GM12874 (cell line): ENCODE data around the gene PRPF19.

ENCODE experiments used
- CTCF ChIP-seq: IDR thresholded peaks from 2 replicates; pipeline ENCODE4 v1.5.1; 2011; ENCODE audit warnings: low read depth, mild to moderate bottlenecking, control low read depth, low read length, moderate library complexity; ENCODE audit not compliant: insufficient read depth

PRPF19 gene

DNA sequence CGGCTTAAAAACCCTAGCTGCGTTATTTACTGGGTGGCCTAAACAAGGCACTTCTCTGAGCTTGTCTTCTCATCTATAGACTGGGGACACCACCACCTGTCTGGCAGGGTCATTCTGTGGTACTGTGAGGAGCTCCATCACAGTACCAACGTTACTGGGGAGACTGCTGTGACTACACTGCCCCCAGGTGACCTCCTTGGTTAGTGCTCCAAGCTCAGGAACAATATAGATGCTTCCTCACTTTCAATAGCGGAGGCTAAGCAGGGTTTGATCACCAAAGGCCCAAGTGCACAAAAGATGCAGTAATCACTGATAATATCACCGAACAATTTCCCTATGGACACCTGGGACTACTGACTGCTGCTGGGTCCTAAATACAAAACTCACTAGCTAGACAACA lies 18.8 kb downstream of the PRPF19 start:
- TF ChIP-seq CTCF, result peak; percentile 55

DNA sequence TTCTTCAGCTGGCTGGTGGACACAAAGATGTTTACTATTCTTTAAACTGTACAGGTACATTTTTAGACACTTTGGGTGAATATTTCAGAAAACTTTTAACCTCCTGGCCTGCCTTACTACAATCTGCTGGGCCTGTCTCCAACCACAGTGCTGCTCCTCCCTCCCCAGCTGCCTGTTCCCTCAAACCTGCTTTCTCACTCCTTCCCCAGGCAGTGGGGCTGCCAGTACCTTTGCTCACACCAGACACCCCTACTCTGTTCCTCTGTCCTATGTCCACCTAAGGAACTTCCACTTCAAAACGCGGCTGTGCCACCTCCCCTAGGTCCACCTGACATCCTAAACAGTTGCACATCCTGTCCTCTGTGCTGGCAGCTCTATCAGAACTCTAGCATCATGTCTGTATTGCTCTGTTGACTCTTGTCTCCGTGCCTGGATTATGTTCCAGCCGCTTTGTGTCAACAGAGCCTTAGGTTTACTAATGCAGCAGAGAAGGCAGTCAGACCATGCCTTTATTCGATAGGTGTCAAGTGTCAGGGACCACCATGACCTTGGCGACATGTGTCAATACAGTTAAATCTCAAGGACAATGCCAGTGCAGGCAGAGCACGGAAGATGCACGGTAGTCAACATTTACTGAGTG lies 25.6 kb downstream of the PRPF19 start:
- no peak for TF ChIP-seq CTCF

DNA sequence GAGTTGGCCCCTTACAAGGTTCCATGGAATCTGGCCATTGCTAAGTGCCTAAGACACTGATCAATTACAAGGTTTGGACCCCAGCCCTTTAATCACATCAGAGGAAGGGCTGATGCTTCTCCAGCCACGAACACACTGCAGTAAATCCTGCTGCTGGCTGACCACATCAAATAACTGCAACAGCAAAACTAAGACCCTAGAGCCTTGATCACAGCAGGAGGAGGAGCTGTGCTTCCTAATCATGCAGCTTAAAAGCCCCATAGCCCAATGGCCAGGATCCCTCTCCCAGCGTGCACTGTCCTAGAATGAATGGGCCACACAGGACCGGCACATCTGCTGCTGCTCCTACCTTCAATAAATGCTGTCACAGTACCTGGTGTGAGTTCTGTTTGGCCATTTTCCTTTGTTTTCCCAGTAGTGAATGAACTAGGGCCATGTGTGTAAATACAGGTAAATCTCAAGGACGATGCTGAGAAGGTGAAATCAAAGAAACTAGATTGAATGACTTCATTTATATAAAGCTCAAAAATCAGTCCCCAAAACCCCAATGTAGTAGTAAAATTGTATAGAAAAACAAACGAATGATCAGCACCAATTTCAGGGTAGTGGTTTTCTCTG lies 26.3 kb downstream of the PRPF19 start:
- no peak for TF ChIP-seq CTCF

DNA sequence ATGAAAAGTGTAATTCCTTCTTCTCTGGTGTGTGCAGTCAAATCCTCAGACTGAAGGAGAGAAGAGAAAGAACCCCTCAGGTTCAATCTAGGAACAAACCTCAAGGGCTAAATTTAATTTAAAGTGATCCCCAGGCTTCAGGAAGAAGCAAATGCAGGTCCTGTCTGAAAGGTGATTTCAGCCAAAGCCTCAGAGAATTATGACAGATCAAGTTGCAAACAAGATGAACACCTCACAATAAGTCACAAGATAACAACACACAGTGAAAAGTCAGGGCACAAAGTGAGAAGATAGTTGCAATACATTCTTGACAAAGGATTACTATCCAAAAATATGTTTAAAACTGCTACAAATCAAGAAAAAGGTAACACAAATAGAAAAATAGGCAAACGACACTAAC lies 27.3 kb downstream of the PRPF19 start:
- no peak for TF ChIP-seq CTCF

GRCh38 chr11:60878245-60879101 lies 27.9 kb downstream of the PRPF19 start:
- TF ChIP-seq CTCF, result no peak

- TF ChIP-seq CTCF, result no peak
These were observed 30.3 kb downstream of the PRPF19 start for GRCh38 chr11:60876168-60876485.

GRCh38 chr11:60875366-60876167 lies 30.8 kb downstream of the PRPF19 start:
- no peak for TF ChIP-seq CTCF
